Measurements from ENCODE around the gene SLITRK1. TPM values are rescaled to one million over a fixed set of nuclear protein-coding genes. Genes with fewer than 3 reads are reported as not detected.

SLITRK1 gene
- total RNA-seq, 2 donors from 2014 or later, result not detected

GRCh38 chr13:83884141-83884540 is 1.9 kb upstream of the SLITRK1 start:
- no peak for ATAC-seq (ENCODE audit: insufficient number of reproducible peaks, low FRiP score, low read depth)
- H3K27ac ChIP-seq, result no peak overlapping the region
- H3K4me3 ChIP-seq, result no peak overlapping the region
- H3K27me3 ChIP-seq (replicated peaks; ENCODE audit: insufficient read depth), result no peaks in the 10 kb centered on the region
- TF ChIP-seq, protein P1, sequence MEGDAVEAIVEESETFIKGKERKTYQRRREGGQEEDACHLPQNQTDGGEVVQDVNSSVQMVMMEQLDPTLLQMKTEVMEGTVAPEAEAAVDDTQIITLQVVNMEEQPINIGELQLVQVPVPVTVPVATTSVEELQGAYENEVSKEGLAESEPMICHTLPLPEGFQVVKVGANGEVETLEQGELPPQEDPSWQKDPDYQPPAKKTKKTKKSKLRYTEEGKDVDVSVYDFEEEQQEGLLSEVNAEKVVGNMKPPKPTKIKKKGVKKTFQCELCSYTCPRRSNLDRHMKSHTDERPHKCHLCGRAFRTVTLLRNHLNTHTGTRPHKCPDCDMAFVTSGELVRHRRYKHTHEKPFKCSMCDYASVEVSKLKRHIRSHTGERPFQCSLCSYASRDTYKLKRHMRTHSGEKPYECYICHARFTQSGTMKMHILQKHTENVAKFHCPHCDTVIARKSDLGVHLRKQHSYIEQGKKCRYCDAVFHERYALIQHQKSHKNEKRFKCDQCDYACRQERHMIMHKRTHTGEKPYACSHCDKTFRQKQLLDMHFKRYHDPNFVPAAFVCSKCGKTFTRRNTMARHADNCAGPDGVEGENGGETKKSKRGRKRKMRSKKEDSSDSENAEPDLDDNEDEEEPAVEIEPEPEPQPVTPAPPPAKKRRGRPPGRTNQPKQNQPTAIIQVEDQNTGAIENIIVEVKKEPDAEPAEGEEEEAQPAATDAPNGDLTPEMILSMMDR (IDR thresholded peaks at IDR 0.05), result no peak
- no peaks in the 10 kb centered on the region for H3K9me3 ChIP-seq
- H3K36me3 ChIP-seq, result no peaks in the 10 kb centered on the region
- DNase-seq (ENCODE audit: low spot score), result no peak
- peaks cover 5 to 19% of the 10 kb centered on the region in 2 donors for H3K4me1 ChIP-seq (ENCODE audit: control insufficient read depth in 1 of 2, low read depth in 2 of 2)

- Histone ChIP-seq H3K36me3 (no peaks in the 10 kb centered on the region), H3K27me3 (replicated peaks; ENCODE audit: insufficient read depth) (no peaks in the 10 kb centered on the region), H3K4me3 (no peak overlapping the region), H3K27ac (no peak overlapping the region), H3K4me1 (ENCODE audit: control insufficient read depth in 1 of 2, low read depth in 2 of 2) (peaks cover 5 to 24% of the 10 kb centered on the region in 2 donors), H3K9me3 (no peaks in the 10 kb centered on the region)
- DNase-seq (ENCODE audit: low spot score), result no peak
- TF ChIP-seq, protein P1 (IDR thresholded peaks at IDR 0.05), result no peak
- no peak for ATAC-seq (ENCODE audit: insufficient number of reproducible peaks, low FRiP score, low read depth)
These were observed 818 bp upstream of the SLITRK1 start for GRCh38 chr13:83883061-83883523.

DNA sequence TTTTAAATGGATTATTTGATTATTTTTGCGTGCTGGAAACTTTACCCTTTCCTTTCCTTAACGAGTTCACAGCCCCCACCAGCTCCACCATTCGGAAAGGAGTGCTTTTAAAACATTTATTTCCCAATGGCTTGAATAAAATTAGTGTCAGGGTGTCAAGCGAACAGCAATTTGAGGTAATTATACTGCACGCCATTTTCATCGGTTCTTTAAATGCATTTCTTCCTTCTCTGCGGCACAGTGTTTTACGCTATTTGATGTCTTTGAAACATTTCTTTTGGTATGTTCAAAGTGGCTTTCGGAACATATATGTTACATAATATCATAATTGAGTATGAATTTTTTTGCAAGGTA is 309 bp upstream of the SLITRK1 start:
- Histone ChIP-seq H3K27me3 (replicated peaks; ENCODE audit: insufficient read depth) (no peaks in the 10 kb centered on the region), H3K36me3 (no peaks in the 10 kb centered on the region), H3K4me1 (ENCODE audit: control insufficient read depth in 1 of 2, low read depth in 2 of 2) (peaks cover 5 to 24% of the 10 kb centered on the region in 2 donors), H3K9me3 (no peaks in the 10 kb centered on the region), H3K4me3 (peak overlapping the region; percentile 66), H3K27ac (no peak overlapping the region)
- ATAC-seq (ENCODE audit: insufficient number of reproducible peaks, low FRiP score, low read depth), result no peak
- TF ChIP-seq, protein P1 (IDR thresholded peaks at IDR 0.05), result no peak
- DNase-seq (ENCODE audit: low spot score), result no peak

- TF ChIP-seq, protein P1 (IDR thresholded peaks at IDR 0.05), result no peak
- Histone ChIP-seq H3K9me3 (no peaks in the 10 kb centered on the region), H3K36me3 (no peaks in the 10 kb centered on the region), H3K27me3 (replicated peaks; ENCODE audit: insufficient read depth) (no peaks in the 10 kb centered on the region), H3K4me1 (ENCODE audit: control insufficient read depth in 1 of 2, low read depth in 2 of 2) (peaks cover 5 to 24% of the 10 kb centered on the region in 2 donors), H3K4me3 (peak overlapping the region; percentile 66), H3K27ac (no peak overlapping the region)
- ATAC-seq (ENCODE audit: insufficient number of reproducible peaks, low FRiP score, low read depth) (no peak), DNase-seq (ENCODE audit: low spot score) (no peak)
These were observed 1.1 kb downstream of the SLITRK1 start for GRCh38 chr13:83881140-83881684.

DNA sequence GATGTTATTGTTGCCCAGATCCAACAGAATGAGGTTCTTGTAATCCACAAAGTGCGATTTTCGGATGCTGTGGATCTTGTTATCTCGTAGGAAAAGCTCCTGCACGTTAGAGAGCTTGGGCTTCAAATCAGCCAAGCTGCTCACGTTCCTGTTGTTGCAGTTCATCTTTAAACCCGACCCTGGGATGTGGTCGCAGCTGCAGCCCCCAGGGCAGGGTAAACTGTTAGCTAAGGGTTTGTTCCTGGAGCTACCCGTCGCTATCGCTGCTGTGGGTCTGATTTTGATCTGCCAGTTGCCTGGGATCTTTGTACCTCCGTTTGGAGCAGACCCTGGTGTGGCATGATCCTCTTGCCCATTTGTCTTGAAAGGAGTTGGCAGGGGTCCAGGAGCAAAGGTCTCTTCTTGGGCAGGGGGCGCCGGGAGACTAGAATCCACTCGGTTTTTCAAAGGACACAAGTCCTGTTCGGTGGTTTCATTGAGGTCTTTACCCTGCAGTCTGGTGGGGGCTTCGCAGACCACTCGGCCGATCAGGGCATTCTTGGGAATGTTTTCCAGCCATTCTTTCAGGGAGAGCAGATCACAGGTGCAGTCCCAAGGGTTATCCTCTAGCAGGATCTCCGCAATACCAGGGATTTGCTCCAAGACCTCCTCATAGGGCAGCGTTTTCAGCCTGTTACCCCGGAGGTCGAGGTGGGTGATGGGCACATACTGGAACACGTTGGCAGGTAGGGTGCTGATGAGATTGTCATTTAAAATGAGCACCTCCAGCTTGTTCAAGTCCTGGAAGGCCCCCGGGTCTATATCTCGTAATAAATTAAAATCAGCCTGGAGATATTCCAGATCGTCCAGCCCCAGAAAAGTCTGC is 1.8 kb downstream of the SLITRK1 start:
- Histone ChIP-seq H3K36me3 (no peaks in the 10 kb centered on the region), H3K9me3 (no peaks in the 10 kb centered on the region), H3K27ac (no peak overlapping the region), H3K4me3 (peak overlapping the region; percentile 66), H3K27me3 (replicated peaks; ENCODE audit: insufficient read depth) (no peaks in the 10 kb centered on the region), H3K4me1 (ENCODE audit: control insufficient read depth in 1 of 2, low read depth in 2 of 2) (peaks cover 5 to 24% of the 10 kb centered on the region in 2 donors)
- ATAC-seq (ENCODE audit: insufficient number of reproducible peaks, low FRiP score, low read depth) (peak; percentile 29), DNase-seq (ENCODE audit: low spot score) (no peak)
- TF ChIP-seq, protein P1 (IDR thresholded peaks at IDR 0.05), result no peak
